ENCODE measurements around the gene KPNA3.

Gene KPNA3

DNA sequence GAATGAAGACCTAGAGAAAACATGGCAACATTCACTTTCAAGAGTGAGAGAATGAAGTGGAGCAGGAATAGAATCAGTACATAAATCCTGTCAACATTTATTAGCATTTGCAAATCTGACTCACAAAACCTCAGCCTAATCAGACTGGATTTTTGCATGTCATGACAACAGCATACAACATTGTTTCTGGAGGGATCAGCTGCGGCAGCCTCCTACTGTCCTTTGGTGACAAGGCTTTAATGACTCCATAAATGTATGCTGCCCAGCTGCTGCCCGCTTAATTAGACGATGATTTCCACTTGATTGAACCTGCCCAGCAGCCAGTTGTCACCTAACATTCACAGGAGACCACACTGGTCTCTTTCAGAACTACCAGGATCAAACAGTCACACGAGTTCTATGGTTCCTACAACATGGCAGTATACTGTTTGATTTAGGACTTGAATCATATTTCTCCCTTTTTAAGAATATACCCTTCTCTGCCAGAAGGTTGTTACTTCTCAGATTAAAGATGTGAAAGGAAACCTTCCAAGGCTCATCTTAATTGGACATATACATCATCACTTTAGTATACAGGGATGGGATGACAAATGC, 110.5 kb downstream of the KPNA3 start:
- Histone ChIP-seq H3K36me3 (ENCODE audit: control insufficient read depth in 1 of 2, insufficient read depth in 2 of 2, low read length in 2 of 2) (peaks cover 7 to 9% of the 10 kb centered on the region in 2 experiments), H2AK5ac (ENCODE audit: low read length) (no peak overlapping the region)
- no CpG with 5 or more reads among the region's 4 CpGs for WGBS (ENCODE audit: extremely low coverage, insufficient coverage, insufficient read length)

DNA sequence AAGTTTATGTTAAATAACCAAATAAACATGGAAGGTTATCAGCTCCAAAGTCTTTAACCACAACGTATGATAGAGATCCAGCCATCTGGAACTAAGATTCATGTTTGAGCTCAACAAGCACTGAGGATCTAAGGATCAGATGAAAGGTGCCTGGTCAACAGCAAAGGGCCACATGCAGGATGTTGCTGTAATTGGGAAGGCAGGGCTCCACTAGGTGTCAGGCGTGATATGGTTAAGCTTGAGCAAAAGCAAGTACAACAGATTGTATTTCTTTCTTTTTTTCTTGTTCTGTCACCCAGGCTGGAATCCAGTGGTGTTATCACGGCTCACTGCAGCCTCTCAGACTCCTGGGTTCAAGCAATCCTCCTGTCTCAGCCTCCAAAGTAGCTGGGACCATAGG, 113.2 kb downstream of the KPNA3 start:
- Histone ChIP-seq H4K12ac (ENCODE audit: low read depth, low read length) (no peak overlapping the region), H3K9ac (ENCODE audit: low read length) (no peak overlapping the region), H3K27ac (ENCODE audit: low read depth, low read length) (no peak overlapping the region), H2BK5ac (ENCODE audit: low read depth, low read length, poor library complexity) (no peak overlapping the region), H2AFZ (ENCODE audit: insufficient read depth, low read length, poor library complexity) (no peak overlapping the region), H3K4ac (ENCODE audit: low read depth, low read length) (no peak overlapping the region), H3K9me3 (ENCODE audit: insufficient read depth, low read depth, low read length) (peaks cover 7% of the 10 kb centered on the region), H3K18ac (ENCODE audit: low read length) (no peak overlapping the region), H3K4me2 (ENCODE audit: low read length) (no peak overlapping the region), H3K23ac (ENCODE audit: low read length) (no peak overlapping the region), H4K91ac (ENCODE audit: low read depth, low read length) (no peak overlapping the region), H3K36me3 (ENCODE audit: control insufficient read depth in 1 of 2, insufficient read depth in 2 of 2, low read length in 2 of 2) (peaks cover 7 to 8% of the 10 kb centered on the region in 2 experiments), H2AK5ac (ENCODE audit: low read length) (no peak overlapping the region), H3K27me3 (ENCODE audit: insufficient read depth, low read length) (no peaks in the 10 kb centered on the region), H3K14ac (ENCODE audit: low read length) (no peak overlapping the region), H2BK120ac (ENCODE audit: insufficient read depth, low read length, poor library complexity) (no peak overlapping the region), H3K4me3 (ENCODE audit: low read depth, low read length) (no peak overlapping the region), H2BK12ac (ENCODE audit: low read length) (no peak overlapping the region), H3K4me1 (ENCODE audit: control insufficient read depth in 1 of 2, insufficient read depth in 2 of 2, low read length in 2 of 2) (no peaks in the 10 kb centered on the region), H4K8ac (ENCODE audit: low read depth, low read length) (no peak overlapping the region), H3K79me2 (ENCODE audit: control insufficient read depth, insufficient read depth, low read length, poor library complexity) (no peaks in the 10 kb centered on the region), H3K79me1 (ENCODE audit: low read length) (no peaks in the 10 kb centered on the region)
- WGBS (ENCODE audit: extremely low coverage, insufficient coverage, insufficient read length), result no CpG with 5 or more reads among the region's 3 CpGs
- peak in 1 of 2 donors; percentile 41 for DNase-seq

More for the DNA sequence above, 110.5 kb downstream of the KPNA3 start:
- Histone ChIP-seq H4K12ac (ENCODE audit: low read depth, low read length) (no peak overlapping the region), H3K18ac (ENCODE audit: low read length) (no peak overlapping the region), H3K4me2 (ENCODE audit: low read length) (no peak overlapping the region), H3K4ac (ENCODE audit: low read depth, low read length) (no peak overlapping the region), H3K79me1 (ENCODE audit: low read length) (no peaks in the 10 kb centered on the region), H2BK12ac (ENCODE audit: low read length) (no peak overlapping the region), H3K4me3 (ENCODE audit: low read depth, low read length) (no peak overlapping the region), H3K9me3 (ENCODE audit: insufficient read depth, low read depth, low read length) (peaks cover 7% of the 10 kb centered on the region), H2BK120ac (ENCODE audit: insufficient read depth, low read length, poor library complexity) (no peak overlapping the region), H3K79me2 (ENCODE audit: control insufficient read depth, insufficient read depth, low read length, poor library complexity) (no peaks in the 10 kb centered on the region), H4K8ac (ENCODE audit: low read depth, low read length) (no peak overlapping the region), H3K23ac (ENCODE audit: low read length) (no peak overlapping the region), H4K91ac (ENCODE audit: low read depth, low read length) (no peak overlapping the region), H3K27ac (ENCODE audit: low read depth, low read length) (no peak overlapping the region), H3K9ac (ENCODE audit: low read length) (no peak overlapping the region), H2BK5ac (ENCODE audit: low read depth, low read length, poor library complexity) (no peak overlapping the region), H3K27me3 (ENCODE audit: insufficient read depth, low read length) (no peaks in the 10 kb centered on the region), H3K4me1 (ENCODE audit: control insufficient read depth in 1 of 2, insufficient read depth in 2 of 2, low read length in 2 of 2) (no peaks in the 10 kb centered on the region), H2AFZ (ENCODE audit: insufficient read depth, low read length, poor library complexity) (no peak overlapping the region), H3K14ac (ENCODE audit: low read length) (no peak overlapping the region)
- DNase-seq, result no peak

DNA sequence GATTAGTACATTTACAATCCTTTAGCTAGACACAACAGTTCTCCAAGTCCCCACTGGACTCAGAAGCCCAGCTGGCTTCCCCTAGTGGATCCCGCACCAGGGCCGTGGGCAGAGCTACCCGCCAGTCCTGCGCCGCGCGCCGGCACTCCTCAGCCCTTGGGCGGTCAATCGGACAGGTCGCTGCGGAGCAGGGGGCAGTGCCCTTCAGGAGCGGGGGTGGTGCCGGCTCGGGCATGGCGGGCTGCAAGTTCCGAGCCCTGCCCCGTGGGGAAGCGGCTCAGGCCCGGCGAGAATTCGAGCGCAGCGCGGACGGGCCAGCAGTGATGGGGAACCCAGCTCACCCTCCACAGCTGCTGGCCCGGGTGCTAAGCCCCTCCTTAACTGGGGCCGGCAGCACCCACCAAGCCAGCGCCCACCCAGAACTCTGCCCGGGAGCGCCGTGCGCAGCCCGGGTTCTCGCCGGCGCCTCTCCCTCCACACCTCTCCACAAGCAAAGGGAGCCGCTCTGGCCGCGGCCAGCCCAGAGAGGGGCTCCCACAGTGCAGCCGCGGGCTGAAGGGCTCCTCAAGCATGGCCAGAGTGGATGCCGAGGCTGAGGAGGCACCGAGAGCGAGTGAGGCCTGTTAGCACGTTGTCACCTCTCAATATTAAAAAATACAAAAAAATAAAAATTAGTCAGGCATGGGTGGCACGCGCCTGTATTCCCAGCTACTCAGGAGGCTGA, 114.1 kb downstream of the KPNA3 start:
- no peak overlapping the region for H4K91ac ChIP-seq (ENCODE audit: low read depth, low read length)
- no peak for DNase-seq
- no peak overlapping the region for H3K9ac ChIP-seq (ENCODE audit: low read length)
- no peak overlapping the region for H2BK5ac ChIP-seq (ENCODE audit: low read depth, low read length, poor library complexity)
- no peak overlapping the region for H4K12ac ChIP-seq (ENCODE audit: low read depth, low read length)
- H2BK12ac ChIP-seq (ENCODE audit: low read length), result no peak overlapping the region
- no peak overlapping the region for H3K23ac ChIP-seq (ENCODE audit: low read length)
- H2AK5ac ChIP-seq (ENCODE audit: low read length), result no peak overlapping the region
- H3K4me3 ChIP-seq (ENCODE audit: low read depth, low read length), result no peak overlapping the region
- H3K14ac ChIP-seq (ENCODE audit: low read length), result no peak overlapping the region
- no peak overlapping the region for H2AFZ ChIP-seq (ENCODE audit: insufficient read depth, low read length, poor library complexity)
- no peaks in the 10 kb centered on the region for H3K27me3 ChIP-seq (ENCODE audit: insufficient read depth, low read length)
- WGBS (ENCODE audit: extremely low coverage, insufficient coverage, insufficient read length), result no CpG with 5 or more reads among the region's 48 CpGs
- H3K4ac ChIP-seq (ENCODE audit: low read depth, low read length), result no peak overlapping the region
- H3K79me1 ChIP-seq (ENCODE audit: low read length), result no peaks in the 10 kb centered on the region
- H3K4me2 ChIP-seq (ENCODE audit: low read length), result no peak overlapping the region
- no peak overlapping the region for H3K27ac ChIP-seq (ENCODE audit: low read depth, low read length)
- H2BK120ac ChIP-seq (ENCODE audit: insufficient read depth, low read length, poor library complexity), result no peak overlapping the region
- no peaks in the 10 kb centered on the region for H3K79me2 ChIP-seq (ENCODE audit: control insufficient read depth, insufficient read depth, low read length, poor library complexity)
- peaks cover 7% of the 10 kb centered on the region for H3K9me3 ChIP-seq (ENCODE audit: insufficient read depth, low read depth, low read length)
- H3K18ac ChIP-seq (ENCODE audit: low read length), result no peak overlapping the region
- H3K4me1 ChIP-seq (ENCODE audit: control insufficient read depth in 1 of 2, insufficient read depth in 2 of 2, low read length in 2 of 2), result no peaks in the 10 kb centered on the region
- H4K8ac ChIP-seq (ENCODE audit: low read depth, low read length), result no peak overlapping the region
- peaks cover 7 to 8% of the 10 kb centered on the region in 2 experiments for H3K36me3 ChIP-seq (ENCODE audit: control insufficient read depth in 1 of 2, insufficient read depth in 2 of 2, low read length in 2 of 2)

DNA sequence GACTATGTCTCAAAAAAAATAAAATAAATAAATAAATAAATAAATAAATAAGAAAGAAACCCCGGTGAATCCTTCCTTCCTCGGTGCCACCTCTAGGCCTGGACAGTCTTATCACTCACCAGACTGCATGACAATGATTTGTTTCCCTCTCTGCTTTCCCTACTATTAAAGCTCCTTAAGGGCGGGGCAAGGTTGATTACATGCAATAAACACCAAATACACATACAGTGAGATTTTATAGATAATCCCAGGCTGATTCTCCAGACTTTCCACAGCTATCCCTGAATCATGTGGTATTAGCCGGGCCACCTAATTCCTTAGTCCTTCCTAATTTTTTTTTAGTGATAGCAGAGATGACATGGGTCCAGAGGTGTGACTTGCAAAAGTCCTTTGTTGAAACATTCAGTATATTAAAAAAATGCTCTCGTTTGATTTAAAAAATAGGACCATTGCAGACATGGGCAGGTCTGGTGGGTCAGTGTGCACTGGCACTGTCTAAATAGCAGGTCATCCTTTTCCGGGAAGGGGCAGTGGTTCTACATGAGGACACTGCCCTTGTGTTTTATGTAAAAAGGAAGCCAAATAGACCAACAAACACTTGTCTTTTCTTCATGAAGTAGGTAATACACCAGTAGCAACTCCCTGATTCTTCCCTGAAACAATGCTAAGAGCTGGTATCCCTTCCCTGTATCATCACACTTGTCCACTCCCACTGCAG, 115.7 kb downstream of the KPNA3 start:
- Histone ChIP-seq H3K4me3 (ENCODE audit: low read depth, low read length) (no peak overlapping the region), H3K79me1 (ENCODE audit: low read length) (no peaks in the 10 kb centered on the region), H4K12ac (ENCODE audit: low read depth, low read length) (no peak overlapping the region), H3K27ac (ENCODE audit: low read depth, low read length) (no peak overlapping the region), H3K9me3 (ENCODE audit: insufficient read depth, low read depth, low read length) (peaks cover 7% of the 10 kb centered on the region), H3K4me1 (ENCODE audit: control insufficient read depth in 1 of 2, insufficient read depth in 2 of 2, low read length in 2 of 2) (no peaks in the 10 kb centered on the region), H4K91ac (ENCODE audit: low read depth, low read length) (no peak overlapping the region), H3K36me3 (ENCODE audit: control insufficient read depth in 1 of 2, insufficient read depth in 2 of 2, low read length in 2 of 2) (peaks cover 7 to 8% of the 10 kb centered on the region in 2 experiments), H3K79me2 (ENCODE audit: control insufficient read depth, insufficient read depth, low read length, poor library complexity) (no peaks in the 10 kb centered on the region), H3K9ac (ENCODE audit: low read length) (no peak overlapping the region), H3K23ac (ENCODE audit: low read length) (no peak overlapping the region), H2AK5ac (ENCODE audit: low read length) (no peak overlapping the region), H3K4me2 (ENCODE audit: low read length) (no peak overlapping the region), H3K4ac (ENCODE audit: low read depth, low read length) (no peak overlapping the region), H3K18ac (ENCODE audit: low read length) (no peak overlapping the region), H2BK5ac (ENCODE audit: low read depth, low read length, poor library complexity) (no peak overlapping the region), H2BK120ac (ENCODE audit: insufficient read depth, low read length, poor library complexity) (no peak overlapping the region), H2BK12ac (ENCODE audit: low read length) (no peak overlapping the region), H2AFZ (ENCODE audit: insufficient read depth, low read length, poor library complexity) (no peak overlapping the region), H3K14ac (ENCODE audit: low read length) (no peak overlapping the region), H3K27me3 (ENCODE audit: insufficient read depth, low read length) (no peaks in the 10 kb centered on the region), H4K8ac (ENCODE audit: low read depth, low read length) (no peak overlapping the region)
- no CpG with 5 or more reads among the region's 6 CpGs for WGBS (ENCODE audit: extremely low coverage, insufficient coverage, insufficient read length)
- DNase-seq, result no peak

Data from trophoblast cell (in vitro differentiated cells and primary cell).